HCT116 (cell line): ENCODE data around the gene NINJ2. TPM values are rescaled to one million over a fixed set of nuclear protein-coding genes. Genes with fewer than 3 reads are reported as not detected.

Experiments used
- ATAC-seq: fragments of 200-7000 bp; cut with Tn5 transposase; 2 replicates; pipeline ENCODE4 v1.9.1; 2020; ENCODE audit warnings: mild to moderate bottlenecking, moderate library complexity
- BruUV-seq: library from RNA; stranded (reverse); fragments of 400-500 nt; replicated peaks from 2 replicates; lab custom pipeline; 2021; lab: Mats Ljungman, UMichigan
- CTCF ChIA-PET: fragments of 300-600 bp; sonication (Branson Sonifier 250); formaldehyde crosslinking; loops from one replicate; lab custom pipeline; 2021; ENCODE audit warnings: antibody characterized with exemption; lab: Charles Lee
- POLR2A ChIA-PET: fragments of 300-600, 350-600 bp; sonication (Branson Sonifier 250); formaldehyde crosslinking; loops from one replicate; lab custom pipeline; 2021; ENCODE audit warnings: antibody characterized with exemption; lab: Charles Lee
- RAD21 ChIA-PET, 2 experiments: fragments of 300-600 bp; sonication (Branson Sonifier 250); formaldehyde crosslinking; loops; one replicate each; lab custom pipeline; 2023; ENCODE audit warnings: low total read pairs in 2 of 2; ENCODE audit not compliant: uncharacterized antibody in 2 of 2, unreplicated experiment in 2 of 2, low non-redundant PET in 1 of 2; lab: Charles Lee
- DNase-seq: peaks from one replicate; pipeline ENCODE4 v3.0.0-alpha.2; 2010; ENCODE audit warnings: low read depth, low spot score
- H2AFZ ChIP-seq: fragments of 200-600 bp; shearing (Covaris generic), sonication (generic); 2 replicates; pipeline ENCODE4 v1.6.1; 2017; ENCODE audit warnings: low read depth, mixed run types, mixed read lengths, antibody characterized with exemption, low read length; ENCODE audit not compliant: poor library complexity, severe bottlenecking
- H3K27ac ChIP-seq: 2 replicates; pipeline ENCODE4 v1.5.1; 2012; ENCODE audit warnings: low read depth, low read length
- H3K27me3 ChIP-seq: fragments of 200-600 bp; sonication (generic); 2 replicates; pipeline ENCODE4 v1.6.1; 2016; ENCODE audit warnings: mixed run types, low read length, mixed read lengths; ENCODE audit not compliant: insufficient read depth
- H3K36me3 ChIP-seq, 2 experiments: fragments of 200-500 bp in 1 of 2; fragments of 200-600 bp in 1 of 2; sonication (Bioruptor generic) in 1 of 2; sonication (generic) in 1 of 2; 2 replicates each; pipeline versions ENCODE4 v1.5.1 to v1.6.1; 2014 to 2016; ENCODE audit warnings: low read length in 2 of 2, inconsistent platforms in 1 of 2, mixed read lengths in 1 of 2, mixed run types in 1 of 2; ENCODE audit not compliant: insufficient read depth in 2 of 2, control insufficient read depth in 1 of 2
- H3K4me1 ChIP-seq, 2 experiments: fragments of 200-600 bp in 1 of 2; sonication (generic) in 1 of 2; 2 replicates each; pipeline versions ENCODE4 v1.5.1 to v1.6.1; 2012 to 2017; ENCODE audit warnings: low read length in 2 of 2, inconsistent platforms in 1 of 2, mild to moderate bottlenecking in 1 of 2, mixed read lengths in 1 of 2, mixed run types in 1 of 2, moderate library complexity in 1 of 2; ENCODE audit not compliant: insufficient read depth in 2 of 2, control insufficient read depth in 1 of 2
- H3K4me2 ChIP-seq: fragments of 200-600 bp; sonication (generic); 2 replicates; pipeline ENCODE4 v1.6.1; 2017; ENCODE audit warnings: mixed run types, low read length, mixed read lengths
- H3K4me3 ChIP-seq, 2 experiments: fragments of 200-600 bp in 1 of 2; sonication (generic) in 1 of 2; replicated peaks in 1 of 2; 2 replicates each; pipeline ENCODE4 v1.5.1; 2011 to 2016; ENCODE audit warnings: low read length in 2 of 2, control low read depth in 1 of 2, low read depth in 1 of 2, mild to moderate bottlenecking in 1 of 2, mixed read lengths in 1 of 2, mixed run types in 1 of 2
- H3K79me2 ChIP-seq: fragments of 200-600 bp; sonication (generic); 2 replicates; pipeline ENCODE4 v1.6.1; 2017; ENCODE audit warnings: mild to moderate bottlenecking, mixed run types, low read length, moderate library complexity, mixed read lengths; ENCODE audit not compliant: insufficient read depth
- H3K9ac ChIP-seq: fragments of 200-600 bp; sonication (generic); 2 replicates; pipeline ENCODE4 v1.6.1; 2016; ENCODE audit warnings: low read length, mixed read lengths
- H3K9me2 ChIP-seq: fragments of 200-600 bp; sonication (generic), shearing (Covaris generic); 2 replicates; pipeline ENCODE4 v1.6.1; 2017; ENCODE audit warnings: mixed run types, mild to moderate bottlenecking, moderate library complexity; ENCODE audit not compliant: insufficient read depth
- H3K9me3 ChIP-seq, 2 experiments: fragments of 200-500 bp in 1 of 2; fragments of 200-600 bp in 1 of 2; sonication (Bioruptor generic) in 1 of 2; sonication (generic) in 1 of 2; 2 replicates each; pipeline ENCODE4 v1.6.1; 2014 to 2017; ENCODE audit warnings: low read length in 2 of 2, mixed read lengths in 2 of 2, inconsistent platforms in 1 of 2, low read depth in 1 of 2, mild to moderate bottlenecking in 1 of 2, mixed run types in 1 of 2, moderate library complexity in 1 of 2; ENCODE audit not compliant: control insufficient read depth in 1 of 2, insufficient read depth in 1 of 2
- H4K20me1 ChIP-seq: fragments of 200-600 bp; sonication (generic), shearing (Covaris generic); 2 replicates; pipeline ENCODE4 v1.6.1; 2017; ENCODE audit warnings: mixed run types, mild to moderate bottlenecking, moderate library complexity; ENCODE audit not compliant: insufficient read depth
- CEBPB ChIP-seq: IDR thresholded peaks from 2 replicates; pipeline ENCODE4 v1.6.1; 2012; ENCODE audit warnings: low read depth
- REST ChIP-seq: IDR thresholded peaks from 2 replicates; pipeline ENCODE4 v1.6.1; 2012; ENCODE audit warnings: low read depth
- intact Hi-C: fragments of 100-400 bp; cut with micrococcal nuclease; formaldehyde crosslinking; loops from 2 replicates; pipeline ENCODE4 v1.10.0; 2022
- total RNA-seq: library from RNA; stranded (reverse); gene quantifications from one replicate; pipeline ENCODE4 v1.2.1, GENCODE V29; 2021; ENCODE audit not compliant: unreplicated experiment
- TF ChIP-seq, protein P1 (sequence below): IDR thresholded peaks from 2 replicates; pipeline ENCODE4 v1.6.1; 2012

Gene NINJ2
- total RNA-seq, 1 experiment from 2014 or later, result not detected

DNA sequence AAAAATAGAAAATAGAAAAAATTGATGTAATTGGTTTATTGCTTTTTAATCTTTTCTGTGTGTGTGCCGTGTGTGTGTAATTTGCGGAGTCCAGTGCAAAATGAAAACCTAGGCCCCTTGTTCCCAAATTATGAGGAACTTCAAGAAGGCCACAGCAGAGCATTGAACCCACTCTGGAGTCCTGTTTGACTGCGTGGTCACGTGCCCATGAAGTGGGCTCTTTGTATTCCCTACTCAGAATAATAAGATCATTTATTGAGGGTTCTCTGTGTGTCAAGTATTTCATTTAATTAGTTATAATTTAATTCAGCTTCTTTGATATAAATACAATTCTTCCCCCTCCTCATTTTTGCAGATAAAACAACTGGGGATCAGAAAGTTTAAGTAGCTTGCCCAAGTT is 12.3 kb upstream of the NINJ2 start:
- no peaks in the 10 kb centered on the region for H3K79me2 ChIP-seq
- no peaks in the 10 kb centered on the region for H3K4me1 ChIP-seq
- no peaks in the 10 kb centered on the region for H4K20me1 ChIP-seq
- H3K4me3 ChIP-seq, result no peak overlapping the region
- intact Hi-C loops, result no loop called here
- no peak for ATAC-seq
- H3K9me3 ChIP-seq, result no peaks in the 10 kb centered on the region
- no TSS peak for BruUV-seq
- no peak overlapping the region for H3K9ac ChIP-seq
- no peaks in the 10 kb centered on the region for H3K36me3 ChIP-seq
- H3K27me3 ChIP-seq, result no peaks in the 10 kb centered on the region
- no peak overlapping the region for H2AFZ ChIP-seq
- ChIA-PET RAD21 (no interaction called here), POLR2A (no interaction called here), CTCF (no interaction called here)
- TF ChIP-seq, protein P1, sequence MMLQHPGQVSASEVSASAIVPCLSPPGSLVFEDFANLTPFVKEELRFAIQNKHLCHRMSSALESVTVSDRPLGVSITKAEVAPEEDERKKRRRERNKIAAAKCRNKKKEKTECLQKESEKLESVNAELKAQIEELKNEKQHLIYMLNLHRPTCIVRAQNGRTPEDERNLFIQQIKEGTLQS, result no peak
- no peak overlapping the region for H3K27ac ChIP-seq
- H3K4me2 ChIP-seq, result no peak overlapping the region
- no peaks in the 10 kb centered on the region for H3K9me2 ChIP-seq
- DNase-seq, result no peak

- no peaks in the 10 kb centered on the region for H3K36me3 ChIP-seq
- H2AFZ ChIP-seq, result no peak overlapping the region
- no peaks in the 10 kb centered on the region for H4K20me1 ChIP-seq
- H3K4me1 ChIP-seq, result no peaks in the 10 kb centered on the region
- no peak overlapping the region for H3K4me3 ChIP-seq
- ChIA-PET POLR2A (no interaction called here), RAD21 (no interaction called here), CTCF (no interaction called here)
- no peak for ATAC-seq
- no peak overlapping the region for H3K4me2 ChIP-seq
- no peaks in the 10 kb centered on the region for H3K79me2 ChIP-seq
- DNase-seq, result no peak
- H3K9me2 ChIP-seq, result no peaks in the 10 kb centered on the region
- no peak overlapping the region for H3K27ac ChIP-seq
- no peaks in the 10 kb centered on the region for H3K27me3 ChIP-seq
- no TSS peak for BruUV-seq
- H3K9ac ChIP-seq, result no peak overlapping the region
- no peaks in the 10 kb centered on the region for H3K9me3 ChIP-seq
- TF ChIP-seq REST (no peak), CEBPB (no peak)
- intact Hi-C loops, result no loop called here
These were observed 11.1 kb upstream of the NINJ2 start for GRCh38 chr12:674272-674781.
